H9 (cell line): ENCODE results near the gene GCH1. TPM values are rescaled to one million over a fixed set of nuclear protein-coding genes. Genes with fewer than 3 reads are reported as not detected.

Experiments used
- DNase-seq: peaks from one replicate; pipeline ENCODE4 v3.0.0-alpha.2; 2017
- H2AFZ ChIP-seq: one replicate; pipeline ENCODE4 v1.6.1; 2013; ENCODE audit warnings: mild to moderate bottlenecking, low read length, control low read depth, moderate library complexity
- H2AK5ac ChIP-seq: 2 replicates; pipeline ENCODE4 v1.6.1; 2013; ENCODE audit warnings: low read length, control low read depth, mixed read lengths; ENCODE audit not compliant: insufficient read length
- H2BK120ac ChIP-seq: one replicate; pipeline ENCODE4 v1.6.1; 2013; ENCODE audit warnings: low read depth, mild to moderate bottlenecking, low read length, control low read depth, inconsistent platforms; ENCODE audit not compliant: poor library complexity, severe bottlenecking
- H2BK12ac ChIP-seq: 2 replicates; pipeline ENCODE4 v1.6.1; 2013; ENCODE audit warnings: low read length, control low read depth, mixed read lengths, low read depth; ENCODE audit not compliant: insufficient read length
- H2BK15ac ChIP-seq: 2 replicates; pipeline ENCODE4 v1.6.1; 2013; ENCODE audit warnings: low read depth, low read length, control low read depth
- H2BK20ac ChIP-seq: one replicate; pipeline ENCODE4 v1.6.1; 2013; ENCODE audit warnings: low read depth, mild to moderate bottlenecking, low read length, control low read depth, inconsistent platforms; ENCODE audit not compliant: poor library complexity, severe bottlenecking
- H2BK5ac ChIP-seq: 2 replicates; pipeline ENCODE4 v1.6.1; 2013; ENCODE audit warnings: low read length, control low read depth, mixed read lengths; ENCODE audit not compliant: insufficient read length
- H3K14ac ChIP-seq: 2 replicates; pipeline ENCODE4 v1.6.1; 2013; ENCODE audit warnings: low read length, control low read depth; ENCODE audit not compliant: insufficient read depth
- H3K18ac ChIP-seq: 2 replicates; pipeline ENCODE4 v1.6.1; 2013; ENCODE audit warnings: low read depth, mild to moderate bottlenecking, mixed read lengths, low read length, control low read depth; ENCODE audit not compliant: insufficient read length
- H3K23ac ChIP-seq: 2 replicates; pipeline ENCODE4 v1.6.1; 2013; ENCODE audit warnings: low read length, control low read depth, mixed read lengths, low read depth; ENCODE audit not compliant: insufficient read length
- H3K23me2 ChIP-seq: 2 replicates; pipeline ENCODE4 v1.6.1; 2013; ENCODE audit warnings: low read depth, mild to moderate bottlenecking, mixed read lengths, low read length, control low read depth; ENCODE audit not compliant: insufficient read length, poor library complexity, severe bottlenecking
- H3K27ac ChIP-seq: 2 replicates; pipeline ENCODE4 v1.5.1; 2013; ENCODE audit warnings: low read length, control low read depth, mixed read lengths, low read depth; ENCODE audit not compliant: insufficient read length
- H3K27me3 ChIP-seq: 2 replicates; pipeline ENCODE4 v1.6.1; 2013; ENCODE audit warnings: low read length, control low read depth, inconsistent platforms; ENCODE audit not compliant: insufficient read depth
- H3K4ac ChIP-seq: 2 replicates; pipeline ENCODE4 v1.6.1; 2013; ENCODE audit warnings: low read depth, mild to moderate bottlenecking, control low read depth, inconsistent platforms, low read length, moderate library complexity
- H3K4me1 ChIP-seq: 2 replicates; pipeline ENCODE4 v1.6.1; 2013; ENCODE audit warnings: low read length, control low read depth, inconsistent platforms; ENCODE audit not compliant: insufficient read depth
- H3K4me2 ChIP-seq: 2 replicates; pipeline ENCODE4 v1.6.1; 2013; ENCODE audit warnings: low read length, control low read depth, mixed read lengths; ENCODE audit not compliant: insufficient read length, insufficient read depth
- H3K56ac ChIP-seq: 2 replicates; pipeline ENCODE4 v1.6.1; 2013; ENCODE audit warnings: low read depth, mild to moderate bottlenecking, mixed read lengths, low read length, control low read depth; ENCODE audit not compliant: insufficient read length
- H3K79me1 ChIP-seq: 2 replicates; pipeline ENCODE4 v1.6.1; 2013; ENCODE audit warnings: low read depth, mild to moderate bottlenecking, moderate library complexity, low read length, control low read depth, inconsistent platforms; ENCODE audit not compliant: insufficient read depth, poor library complexity, severe bottlenecking
- H3K79me2 ChIP-seq: 2 replicates; pipeline ENCODE4 v1.6.1; 2013; ENCODE audit warnings: low read length, control low read depth, inconsistent platforms; ENCODE audit not compliant: insufficient read depth
- H3K9ac ChIP-seq: 2 replicates; pipeline ENCODE4 v1.6.1; 2013; ENCODE audit warnings: low read length, control low read depth, mixed read lengths; ENCODE audit not compliant: insufficient read length; ENCODE audit errors: extremely low read depth
- H3K9me3 ChIP-seq: one replicate; pipeline ENCODE4 v1.6.1; 2013; ENCODE audit warnings: low read depth, low read length, inconsistent platforms; ENCODE audit not compliant: control insufficient read depth
- H3T11ph ChIP-seq: one replicate; pipeline ENCODE4 v1.6.1; 2013; ENCODE audit warnings: mild to moderate bottlenecking, low read length, control low read depth, inconsistent platforms
- H4K20me1 ChIP-seq: one replicate; pipeline ENCODE4 v1.6.1; 2013; ENCODE audit not compliant: control insufficient read depth, insufficient read length, insufficient read depth
- H4K5ac ChIP-seq: 2 replicates; pipeline ENCODE4 v1.6.1; 2013; ENCODE audit warnings: low read depth, mild to moderate bottlenecking, mixed read lengths, low read length, control low read depth; ENCODE audit not compliant: insufficient read length
- H4K8ac ChIP-seq: replicated peaks from 2 replicates; pipeline ENCODE4 v1.6.1; 2013; ENCODE audit warnings: low read length, control low read depth, mixed read lengths, low read depth; ENCODE audit not compliant: insufficient read length
- H4K91ac ChIP-seq: 2 replicates; pipeline ENCODE4 v1.6.1; 2013; ENCODE audit warnings: low read depth, mild to moderate bottlenecking, moderate library complexity, mixed read lengths, low read length, control low read depth; ENCODE audit not compliant: insufficient read length
- H3K27ac Mint-ChIP-seq, 3 experiments: 2 replicates in 2 of 3; 3 replicates in 1 of 3; pipeline ENCODE4 v1.8.0; 2020 to 2021; ENCODE audit warnings: mixed read lengths in 3 of 3, mild to moderate bottlenecking in 1 of 3, moderate library complexity in 1 of 3
- H3K27me3 Mint-ChIP-seq: 2 replicates; pipeline ENCODE4 v1.8.0; 2021; ENCODE audit warnings: low read depth, mild to moderate bottlenecking, moderate library complexity, mixed read lengths
- H3K36me3 Mint-ChIP-seq, 3 experiments: 2 replicates in 2 of 3; 3 replicates in 1 of 3; pipeline ENCODE4 v1.8.0; 2020 to 2021; ENCODE audit warnings: low read depth in 3 of 3, mixed read lengths in 3 of 3; ENCODE audit not compliant: insufficient read depth in 1 of 3
- H3K4me1 Mint-ChIP-seq, 2 experiments: 2 replicates each; pipeline ENCODE4 v1.8.0; 2020; ENCODE audit warnings: mixed read lengths in 2 of 2
- H3K4me3 Mint-ChIP-seq, 2 experiments: 2 replicates in 1 of 2; 3 replicates in 1 of 2; pipeline ENCODE4 v1.8.0; 2020 to 2021; ENCODE audit warnings: mild to moderate bottlenecking in 2 of 2, mixed read lengths in 2 of 2, moderate library complexity in 1 of 2
- H3K9me3 Mint-ChIP-seq, 2 experiments: 2 replicates in 1 of 2; 3 replicates in 1 of 2; pipeline ENCODE4 v1.8.0; 2020; ENCODE audit warnings: mild to moderate bottlenecking in 2 of 2, mixed read lengths in 2 of 2, moderate library complexity in 1 of 2
- CTCF ChIP-seq: fragments of 200-600 bp; sonication (generic); conservative IDR thresholded peaks from 3 replicates; pipeline ENCODE4 v1.8.0; 2021; ENCODE audit warnings: antibody characterized with exemption, mild to moderate bottlenecking
- WGBS: extraction: QIAGEN DNeasy Blood & Tissue Kit; methylation state at CpG from one replicate; pipeline ENCODE4 v1.1.7; 2013; ENCODE audit warnings: missing lambda C conversion rate, low lambda C conversion rate, mixed read lengths; ENCODE audit not compliant: insufficient read length; ENCODE audit errors: extremely low coverage; 5-methylcytosine and 5-hydroxymethylcytosine counted together
- total RNA-seq: library from RNA; stranded (reverse); gene quantifications from 2 replicates; pipeline ENCODE4 v1.2.1, GENCODE V29; 2021

Gene GCH1
- total RNA-seq, 1 experiment from 2014 or later, result 7.7 TPM

DNA sequence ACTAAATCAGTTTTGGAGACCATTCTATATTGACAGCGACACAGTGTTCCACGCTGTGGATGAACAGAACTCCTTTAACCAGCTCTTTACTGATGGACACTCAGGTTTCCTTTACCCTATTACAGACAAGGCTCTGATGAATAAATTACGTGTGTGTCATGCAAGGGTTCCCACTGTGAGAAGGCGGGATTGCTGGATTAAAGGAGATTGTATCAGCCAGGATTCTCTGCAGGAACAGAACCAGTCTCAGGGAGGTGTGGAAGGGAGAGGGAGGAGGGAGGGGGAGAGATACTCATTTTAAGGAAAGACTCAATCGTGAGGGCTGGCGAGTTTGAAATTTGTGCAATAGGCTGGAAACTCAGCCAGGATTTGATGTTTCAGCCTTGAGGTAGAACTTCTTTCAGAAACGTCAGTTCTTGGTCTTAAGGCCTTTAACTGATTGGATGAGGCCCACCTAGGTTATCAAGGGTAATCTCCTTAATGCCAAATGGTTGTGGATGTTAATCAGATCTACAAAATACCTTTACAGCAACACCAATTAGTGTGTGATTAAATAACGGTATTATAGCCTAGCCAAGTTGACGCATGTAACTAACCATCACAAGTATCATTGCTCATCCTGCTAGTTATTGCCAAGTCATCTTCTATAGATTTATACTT is 104.0 kb downstream of the GCH1 start:
- Histone ChIP-seq H3K4me2 (no peak overlapping the region), H3T11ph (no peak overlapping the region), H3K27me3 (no peaks in the 10 kb centered on the region), H2BK12ac (no peak overlapping the region), H3K23me2 (no peaks in the 10 kb centered on the region), H3K79me1 (no peaks in the 10 kb centered on the region), H3K79me2 (no peaks in the 10 kb centered on the region), H3K9me3 (no peaks in the 10 kb centered on the region), H3K18ac (no peak overlapping the region), H2AK5ac (no peak overlapping the region), H3K4me1 (no peaks in the 10 kb centered on the region), H2BK20ac (no peak overlapping the region), H3K14ac (no peak overlapping the region), H2BK15ac (no peak overlapping the region), H4K5ac (no peak overlapping the region), H3K27ac (no peak overlapping the region), H2AFZ (no peak overlapping the region), H3K9ac (no peak overlapping the region), H3K56ac (no peak overlapping the region), H4K91ac (no peak overlapping the region), H3K4ac (no peak overlapping the region), H4K8ac (no peak overlapping the region), H4K20me1 (no peaks in the 10 kb centered on the region), H2BK5ac (no peak overlapping the region), H2BK120ac (no peak overlapping the region), H3K23ac (no peak overlapping the region)
- Mint-ChIP-seq H3K27me3 (peaks cover 7% of the 10 kb centered on the region), H3K36me3 (0 out of 7 replicates have a peak, but pooled peaks cover 0 to 3% (median 0%) of the 10 kb centered on the region in 3 experiments), H3K9me3 (peaks cover 0 to 4% of the 10 kb centered on the region in 2 experiments; a peak in 2 of 5 replicates), H3K4me1 (peaks cover 5% of the 10 kb centered on the region in 2 experiments), H3K27ac (no peak overlapping the region), H3K4me3 (no peak overlapping the region)
- WGBS, result no CpG with 5 or more reads among the region's 9 CpGs
- TF ChIP-seq CTCF, result no peak
- no peak for DNase-seq
